Coronary artery (tissue), 2 donors: ENCODE measurements around the gene ILDR2.

ENCODE experiments used
- DNase-seq: peaks from one replicate; pipeline ENCODE4 v3.0.0-alpha.2; 2017; ENCODE audit warnings: low spot score
- H3K27ac ChIP-seq, 2 donors: fragments of 200-600 bp; sonication (generic); one replicate each; pipeline ENCODE4 v1.5.1; 2016 to 2019
- H3K4me3 ChIP-seq: fragments of 200-600 bp; sonication (generic); 2 replicates; pipeline ENCODE4 v1.5.1; 2016; ENCODE audit warnings: mild to moderate bottlenecking, moderate library complexity
- CTCF ChIP-seq: fragments of 200-600 bp; sonication (generic); IDR thresholded peaks from one replicate; pipeline ENCODE4 v1.5.1; 2019; ENCODE audit warnings: antibody characterized with exemption

Gene ILDR2

GRCh38 chr1:166939741-166940375, 35.5 kb downstream of the ILDR2 start:
- no peak for DNase-seq
- Histone ChIP-seq H3K27ac (no peak overlapping the region), H3K4me3 (no peak overlapping the region)
- TF ChIP-seq CTCF = no peak

GRCh38 chr1:166937962-166938361, 37.4 kb downstream of the ILDR2 start:
- Histone ChIP-seq H3K4me3 (no peak overlapping the region), H3K27ac (no peak overlapping the region)
- no peak for TF ChIP-seq CTCF
- no peak for DNase-seq

GRCh38 chr1:166937329-166937728, 38.0 kb downstream of the ILDR2 start:
- TF ChIP-seq CTCF = no peak
- no peak overlapping the region for H3K27ac ChIP-seq
- no peak for DNase-seq
- H3K4me3 ChIP-seq = no peak overlapping the region

DNA sequence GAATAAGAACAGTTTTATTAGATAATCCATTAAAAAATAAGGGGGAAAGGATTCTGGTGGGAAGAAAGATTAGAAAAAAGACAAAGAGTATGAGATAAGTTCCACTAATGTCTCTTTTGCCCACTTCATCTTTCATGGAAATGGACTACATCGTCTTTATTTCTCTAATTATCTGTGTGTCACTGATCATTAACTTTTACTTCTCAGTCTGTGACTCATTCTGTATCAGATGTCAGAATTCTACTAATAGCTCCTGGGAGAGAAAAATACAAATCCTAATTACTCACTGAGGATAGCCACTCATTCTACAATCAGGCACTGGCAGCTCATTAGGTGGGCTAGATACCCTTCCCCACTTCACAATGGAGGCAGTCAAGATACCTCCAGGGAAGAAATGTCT, 41.7 kb downstream of the ILDR2 start:
- no peak for DNase-seq
- no peak for TF ChIP-seq CTCF
- no peak overlapping the region for H3K4me3 ChIP-seq
- no peak overlapping the region for H3K27ac ChIP-seq

GRCh38 chr1:166933140-166933539, 42.2 kb downstream of the ILDR2 start:
- DNase-seq = no peak
- TF ChIP-seq CTCF = no peak
- Histone ChIP-seq H3K4me3 (no peak overlapping the region), H3K27ac (no peak overlapping the region)

GRCh38 chr1:166929911-166930310, 45.4 kb downstream of the ILDR2 start:
- no peak overlapping the region for H3K27ac ChIP-seq
- no peak for DNase-seq

More at GRCh38 chr1:166929911-166930310, 45.4 kb downstream of the ILDR2 start:
- no peak for TF ChIP-seq CTCF
- H3K4me3 ChIP-seq = no peak overlapping the region
